ENCODE data around the gene GLG1.
"Not testable (repeated sequence)": the region's sequence is repeated elsewhere in the genome, so short reads cannot be mapped to it uniquely, and the experiment has no call there.

Gene GLG1

DNA sequence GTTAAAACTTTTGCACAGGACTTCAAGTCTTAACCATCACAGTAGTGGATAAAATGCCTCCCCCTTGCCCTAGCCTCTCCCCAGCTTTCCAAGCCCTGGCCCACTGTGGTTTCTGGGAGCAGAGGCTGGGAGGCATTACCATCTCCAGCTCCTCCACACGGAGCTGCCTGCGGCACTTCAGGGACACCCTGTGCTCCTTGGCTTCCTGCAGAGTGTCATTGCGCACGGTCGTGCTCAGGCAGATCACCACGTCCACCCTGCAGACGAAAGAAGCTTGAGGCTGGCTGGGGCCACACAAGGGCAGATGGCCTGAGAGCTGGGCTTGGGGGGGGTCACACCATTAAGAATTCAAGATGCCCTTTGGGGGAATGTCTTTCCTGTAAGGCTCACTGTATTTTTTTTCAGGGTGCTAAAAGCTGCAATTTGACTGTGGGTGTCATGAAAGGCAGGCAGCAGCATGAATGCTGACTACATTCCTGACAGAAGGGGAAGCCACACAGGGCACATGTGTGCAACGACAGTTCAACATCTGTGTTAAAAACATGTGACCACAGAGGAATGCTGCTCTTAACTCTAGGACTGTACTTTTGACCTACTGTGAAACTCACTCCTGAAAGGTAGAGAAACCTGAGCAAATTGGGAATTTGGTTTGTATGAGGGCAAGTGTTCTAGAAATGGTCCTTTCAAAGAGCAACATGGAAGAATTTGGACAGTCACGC lies 137.9 kb downstream of the GLG1 start:
- DNase-seq: no peak

- no peak for DNase-seq
Measured at GRCh38 chr16:74466872-74467271, 140.0 kb downstream of the GLG1 start.

DNA sequence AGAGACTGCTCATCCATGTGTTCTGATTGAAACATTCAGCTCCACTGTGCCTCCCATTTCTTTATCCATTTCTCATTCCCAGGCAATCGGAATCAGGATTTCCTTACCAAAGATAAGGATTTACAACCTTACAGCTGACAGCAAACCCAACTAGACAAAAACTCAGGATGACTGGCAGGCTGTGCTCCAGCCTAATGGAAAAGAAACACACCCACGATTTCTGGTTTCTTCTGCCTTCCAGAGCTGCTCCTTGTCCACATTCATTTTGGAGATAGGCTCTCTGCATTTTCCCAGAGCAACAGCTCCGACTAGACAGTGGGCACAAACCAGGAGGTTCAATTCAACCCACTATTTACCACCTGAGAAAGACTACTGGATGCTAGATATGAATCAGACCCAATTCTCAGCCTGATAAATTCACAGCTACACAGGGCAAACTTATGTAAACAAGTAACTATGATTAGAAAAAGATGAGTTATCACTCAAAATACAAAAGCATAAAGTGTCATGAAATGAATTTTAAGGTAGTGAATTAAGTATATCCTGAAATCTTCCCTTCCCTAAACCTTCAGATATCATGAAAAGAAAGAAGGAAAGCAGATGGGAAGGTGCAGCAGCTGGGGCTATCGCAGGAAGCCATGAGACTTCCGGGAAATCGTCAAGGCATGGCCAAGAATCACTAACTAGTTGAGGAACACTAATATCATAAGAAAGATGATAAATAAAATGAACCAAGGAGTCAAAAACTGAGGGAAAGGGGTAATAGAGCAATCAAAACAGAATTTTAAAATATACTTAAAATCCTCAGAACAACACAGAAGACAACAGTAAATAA lies 140.8 kb downstream of the GLG1 start:
- DNase-seq: no peak

DNA sequence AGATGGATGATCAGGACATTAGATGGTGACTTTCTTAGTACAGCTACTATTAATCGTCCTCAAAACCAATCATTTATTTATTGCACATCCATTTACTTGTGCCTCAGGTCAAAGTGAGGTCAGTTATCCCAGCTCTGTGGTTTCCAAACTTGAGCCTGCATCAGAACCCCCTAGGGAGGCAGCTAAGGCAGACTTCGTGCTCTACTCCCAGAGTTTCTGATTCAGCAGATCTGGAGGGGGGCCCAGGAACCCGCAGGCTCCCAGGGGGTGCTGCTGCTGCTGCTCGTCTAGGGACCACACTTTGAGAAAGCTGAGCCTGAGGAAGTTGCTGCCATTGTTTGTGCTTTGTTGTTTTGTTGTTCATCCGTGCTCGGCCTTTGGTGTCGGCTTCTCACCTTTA lies 141.6 kb downstream of the GLG1 start:
- no peak for DNase-seq

- DNase-seq: no peak
Measured at GRCh38 chr16:74463888-74464287, 143.0 kb downstream of the GLG1 start.

DNA sequence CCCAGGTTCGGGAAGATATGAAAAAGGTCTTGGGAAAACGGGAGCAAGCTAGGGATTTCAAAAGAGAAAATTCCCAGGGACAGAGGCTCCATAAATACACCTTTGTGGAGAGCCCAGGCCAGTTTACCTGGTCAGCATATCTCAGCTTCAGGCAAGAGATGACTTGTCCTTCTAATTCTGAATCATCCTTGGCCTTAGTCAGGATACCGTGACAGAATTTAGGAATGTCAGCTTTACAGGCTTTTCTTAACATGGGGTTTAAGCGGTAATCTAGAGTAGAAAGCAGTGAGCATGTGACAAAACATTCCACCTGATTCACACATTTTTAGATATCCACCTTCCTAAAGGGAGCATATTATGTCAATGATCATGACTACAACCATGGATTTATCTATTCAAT lies 144.6 kb downstream of the GLG1 start:
- DNase-seq: no peak

- DNase-seq: no peak
Measured at GRCh38 chr16:74461826-74462225, 145.1 kb downstream of the GLG1 start.

- DNase-seq: no peak
Measured at GRCh38 chr16:74460542-74460941, 146.4 kb downstream of the GLG1 start.

- DNase-seq: no peak
Measured at GRCh38 chr16:74456290-74456625, 150.7 kb downstream of the GLG1 start.

GRCh38 chr16:74455619-74456289 lies 151.2 kb downstream of the GLG1 start:
- DNase-seq: no peak

DNA sequence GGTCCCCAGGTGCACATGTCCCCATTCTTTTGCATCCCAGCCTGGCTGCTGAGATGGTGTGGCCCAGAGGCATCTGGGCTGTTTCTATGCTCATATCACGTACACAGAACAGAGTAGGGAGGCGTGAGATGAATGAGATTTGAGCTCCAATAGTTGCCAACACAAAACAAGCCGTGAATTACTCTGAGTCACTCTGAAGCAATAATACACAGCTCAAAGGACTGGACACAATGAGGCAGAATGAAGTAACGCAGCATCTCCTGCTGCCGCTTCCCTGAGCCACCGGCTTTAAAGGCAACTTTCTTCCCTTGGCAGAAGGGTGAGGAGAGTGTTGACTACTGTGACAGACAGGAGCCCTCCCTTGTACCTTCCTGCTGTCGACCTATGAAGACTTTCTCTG lies 151.7 kb downstream of the GLG1 start:
- no peak for DNase-seq

- no peak for DNase-seq
Measured at GRCh38 chr16:74451951-74452758, 154.8 kb downstream of the GLG1 start.

DNA sequence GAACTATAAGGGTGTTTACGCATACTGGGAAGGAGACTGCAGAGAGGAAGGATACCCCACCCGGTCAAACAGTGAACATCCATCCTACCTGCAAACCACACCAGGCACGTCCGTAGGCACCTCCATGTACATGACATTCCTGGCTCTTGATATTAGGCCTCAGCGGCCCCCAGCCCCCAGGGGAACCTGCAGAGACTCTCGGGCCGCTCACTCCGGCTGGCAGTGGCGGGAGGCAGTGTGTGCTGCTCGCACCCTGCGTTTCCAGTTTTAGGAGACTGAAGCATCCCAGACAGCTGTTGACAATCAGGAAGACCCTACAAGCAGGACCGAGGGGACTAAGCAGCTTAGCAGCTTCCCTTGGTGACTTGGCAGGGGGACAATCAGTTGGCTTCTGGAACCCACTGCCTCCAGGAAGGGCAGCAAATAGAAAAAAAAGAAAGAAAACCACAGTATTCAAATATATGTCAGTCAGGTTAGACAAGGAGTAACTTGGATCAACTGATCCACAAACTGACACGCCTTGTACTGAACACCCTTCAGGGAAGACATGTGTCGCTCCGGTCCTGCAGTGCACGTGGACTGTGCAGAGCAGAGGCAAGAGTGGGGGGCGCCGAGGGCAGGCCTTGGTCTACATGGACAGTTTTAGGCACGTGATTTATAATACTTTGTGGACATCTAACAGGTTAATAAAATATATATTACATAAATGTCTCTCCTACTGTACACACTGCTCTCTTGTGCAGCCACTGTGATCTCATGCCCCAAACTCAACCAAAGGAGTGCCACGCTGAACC lies 155.8 kb downstream of the GLG1 start:
- DNase-seq: no peak

- DNase-seq: no peak
Measured at GRCh38 chr16:74450236-74450635, 156.7 kb downstream of the GLG1 start.

GRCh38 chr16:74449470-74449869 lies 157.4 kb downstream of the GLG1 start:
- no peak for DNase-seq

DNA sequence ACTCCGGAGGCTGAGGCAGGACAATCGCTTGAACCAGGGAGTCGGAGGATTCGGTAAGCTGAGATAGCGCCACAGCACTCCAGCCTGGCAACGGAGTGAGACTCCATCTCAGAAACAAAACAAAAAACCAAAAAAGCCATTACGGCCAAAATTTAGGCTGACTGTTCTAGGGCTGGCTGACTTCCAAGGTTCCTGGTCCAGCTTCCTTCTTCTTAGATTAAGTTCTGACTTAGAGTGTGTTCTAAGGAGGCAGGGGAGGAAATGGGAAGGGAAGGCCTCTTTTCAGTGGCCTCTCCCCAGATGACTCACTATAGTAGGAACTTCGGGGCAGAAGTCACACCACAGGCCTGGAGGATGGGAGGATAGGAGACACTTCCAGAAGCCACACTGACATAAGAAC lies 157.9 kb downstream of the GLG1 start:
- no peak for DNase-seq

GRCh38 chr16:74447578-74447977 lies 159.3 kb downstream of the GLG1 start:
- no peak for DNase-seq

DNA sequence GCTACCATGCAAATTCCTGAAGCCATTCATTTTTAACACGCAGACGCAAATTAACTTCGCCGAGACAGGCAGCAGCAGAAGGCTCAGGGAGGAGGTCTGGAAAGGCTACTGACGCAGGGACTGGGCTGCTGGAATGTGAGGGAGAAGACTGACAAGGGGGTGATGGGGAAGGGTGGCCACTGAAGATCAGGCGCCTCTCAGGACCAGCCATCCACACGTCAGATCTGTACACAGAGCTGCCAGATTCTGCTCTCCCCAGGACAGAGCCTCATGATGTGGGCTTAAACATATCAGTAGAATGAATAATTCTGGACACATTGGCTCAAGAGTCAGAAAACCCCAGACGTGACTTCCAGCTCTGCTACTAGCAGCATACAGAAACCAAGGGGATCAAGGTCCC lies 160.0 kb downstream of the GLG1 start:
- DNase-seq: no peak

DNA sequence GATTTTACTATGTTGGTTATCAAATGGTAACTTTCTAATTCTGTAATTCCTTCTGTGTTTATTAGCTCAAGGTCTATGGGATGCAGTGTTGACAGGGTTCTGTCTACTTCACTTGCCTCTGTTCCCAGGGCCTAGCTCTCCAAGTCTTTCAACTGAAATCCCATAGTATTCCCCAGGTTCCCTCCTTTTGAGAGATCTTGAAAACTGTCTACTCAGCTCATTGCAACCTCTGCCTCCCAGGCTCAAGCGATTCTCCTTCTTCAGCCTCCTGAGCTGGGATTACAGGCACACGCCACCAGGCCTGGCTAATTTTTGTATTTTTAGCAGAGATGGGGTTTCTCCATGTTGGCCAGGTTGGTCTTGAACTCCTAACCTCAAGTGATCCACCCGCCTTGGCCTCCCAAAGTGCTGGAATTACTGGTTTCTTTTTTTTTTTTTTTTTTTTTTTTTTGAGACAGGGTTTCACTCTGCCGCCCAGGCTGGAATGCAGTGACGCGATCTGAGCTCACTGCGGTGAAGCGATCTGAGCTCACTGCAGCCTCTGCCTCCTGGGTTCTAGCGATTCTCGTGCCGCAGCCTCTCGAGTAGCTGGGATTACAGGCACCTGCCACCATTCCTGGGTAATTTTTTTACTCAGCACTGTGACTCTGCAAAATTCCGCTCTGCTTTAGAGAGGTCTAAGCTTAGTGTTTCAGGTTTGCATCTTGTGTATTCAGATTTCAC lies 163.1 kb downstream of the GLG1 start:
- not testable (repeated sequence) for DNase-seq

DNA sequence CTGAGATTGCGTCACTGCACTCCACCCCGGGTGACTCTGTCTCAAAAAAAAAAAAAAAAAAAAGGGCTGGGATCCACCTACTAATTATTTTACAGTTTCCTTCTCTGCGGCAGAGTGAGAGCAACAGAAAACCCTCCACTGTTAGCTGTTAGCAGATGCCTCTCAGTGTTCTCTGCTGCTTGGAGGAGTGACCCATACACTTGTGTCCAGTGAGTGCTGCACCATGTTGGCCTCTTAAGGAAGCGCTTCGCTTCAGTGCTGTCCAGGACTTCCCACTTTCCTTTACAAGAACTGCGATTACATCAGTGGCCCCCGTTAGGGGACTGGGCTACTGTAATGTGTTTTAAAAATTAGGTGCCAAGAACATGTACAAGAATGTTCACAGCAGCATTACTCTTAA lies 167.2 kb downstream of the GLG1 start:
- no peak for DNase-seq

- no peak for DNase-seq
Measured at GRCh38 chr16:74438492-74438979, 168.4 kb downstream of the GLG1 start.

Data from NCI-H69 (cell line).